Retina (tissue), 1 donor: ENCODE results near the gene ATP4B.

Experiments
- DNase-seq: peaks from one replicate; pipeline ENCODE4 v3.0.0-alpha.2; 2016

Gene ATP4B

GRCh38 chr13:113656003-113656588, 1.9 kb downstream of the ATP4B start:
- DNase-seq: no peak

DNA sequence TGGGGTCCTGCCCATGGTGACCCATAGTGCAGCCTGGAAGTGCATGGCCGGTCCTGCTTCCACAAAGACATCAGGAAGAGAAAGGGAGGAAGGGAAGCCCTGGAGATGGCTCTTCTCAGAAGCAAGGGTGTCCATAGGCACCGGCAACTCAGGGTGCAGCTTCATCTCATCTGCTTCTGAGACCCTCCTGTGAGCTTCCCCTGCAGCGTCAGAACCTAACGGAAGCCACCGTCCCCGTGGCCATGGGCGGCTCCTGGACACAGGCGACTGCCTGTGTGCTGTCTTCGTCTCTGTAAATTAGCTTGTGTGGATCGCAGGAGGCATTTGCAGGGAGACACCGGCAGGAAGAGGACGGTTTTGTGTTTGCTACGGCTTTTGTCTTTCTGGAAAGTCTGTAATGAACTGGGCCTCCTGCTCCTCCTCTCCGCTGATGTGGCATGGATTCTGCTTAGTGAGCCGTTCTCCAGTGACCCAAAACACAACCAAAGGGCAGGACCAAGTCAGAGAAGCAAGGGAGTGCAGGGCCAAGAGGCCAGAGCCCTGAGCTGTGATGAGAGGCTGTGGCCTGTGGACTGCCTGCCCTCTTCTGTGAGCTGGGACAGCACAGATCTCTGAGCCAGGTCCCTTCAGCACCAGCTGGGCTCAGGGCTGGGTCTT, 2.5 kb downstream of the ATP4B start:
- DNase-seq: no peak

DNA sequence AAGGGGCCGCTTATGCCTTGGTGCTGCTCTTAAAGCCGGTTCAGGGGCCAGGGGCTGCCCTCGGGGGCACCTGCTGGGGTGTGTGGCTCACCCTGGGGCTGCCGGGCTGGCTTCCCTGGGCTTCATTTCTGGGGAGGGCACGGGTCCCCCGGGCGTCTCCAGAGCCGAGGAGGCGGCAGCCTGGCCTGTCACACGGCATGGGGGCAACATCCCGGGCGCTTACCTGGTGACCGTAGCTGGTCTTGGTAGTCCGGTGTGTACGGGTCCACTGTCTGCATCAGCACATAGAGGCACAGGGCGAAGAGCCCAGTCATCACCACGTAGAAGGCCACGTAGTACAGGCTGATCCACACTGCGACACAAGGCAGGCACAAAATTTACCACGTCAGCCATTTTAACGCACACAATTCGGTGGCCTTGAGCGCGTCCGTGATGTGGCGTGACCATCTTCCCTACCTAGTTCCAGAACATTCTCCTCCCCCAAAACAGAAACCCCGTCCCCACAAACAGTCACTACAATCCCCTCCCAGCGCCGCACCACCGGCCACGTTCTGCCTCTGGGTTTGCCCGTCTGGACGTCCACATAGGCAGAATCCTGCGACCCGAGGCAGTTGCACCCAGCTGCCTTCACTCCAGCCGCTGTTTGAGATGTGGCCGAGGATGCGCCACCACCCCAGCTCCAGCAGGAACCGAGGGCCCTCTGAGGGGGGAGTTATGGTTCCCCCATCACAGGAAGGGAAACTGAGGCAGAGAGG, 3.2 kb downstream of the ATP4B start:
- no peak for DNase-seq

DNA sequence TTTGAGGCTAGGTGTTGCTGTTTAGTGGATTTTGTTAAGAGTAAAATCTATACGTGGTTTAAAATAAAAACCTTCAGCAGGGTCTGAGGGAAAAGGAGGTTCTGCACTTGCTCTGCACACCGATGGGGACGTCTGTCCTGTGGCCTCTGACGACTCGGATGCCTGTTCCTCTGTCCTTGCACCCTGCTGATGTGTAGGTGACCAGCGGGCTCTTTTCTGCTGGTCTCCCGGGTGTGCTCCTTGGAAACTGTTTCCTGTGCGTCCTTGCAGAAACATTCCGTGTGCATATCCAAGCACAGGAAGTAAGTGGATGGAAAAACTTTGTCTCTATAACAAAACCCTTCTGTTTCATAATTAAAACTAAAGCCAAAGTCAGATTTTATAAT, 3.8 kb downstream of the ATP4B start:
- DNase-seq: no peak

DNA sequence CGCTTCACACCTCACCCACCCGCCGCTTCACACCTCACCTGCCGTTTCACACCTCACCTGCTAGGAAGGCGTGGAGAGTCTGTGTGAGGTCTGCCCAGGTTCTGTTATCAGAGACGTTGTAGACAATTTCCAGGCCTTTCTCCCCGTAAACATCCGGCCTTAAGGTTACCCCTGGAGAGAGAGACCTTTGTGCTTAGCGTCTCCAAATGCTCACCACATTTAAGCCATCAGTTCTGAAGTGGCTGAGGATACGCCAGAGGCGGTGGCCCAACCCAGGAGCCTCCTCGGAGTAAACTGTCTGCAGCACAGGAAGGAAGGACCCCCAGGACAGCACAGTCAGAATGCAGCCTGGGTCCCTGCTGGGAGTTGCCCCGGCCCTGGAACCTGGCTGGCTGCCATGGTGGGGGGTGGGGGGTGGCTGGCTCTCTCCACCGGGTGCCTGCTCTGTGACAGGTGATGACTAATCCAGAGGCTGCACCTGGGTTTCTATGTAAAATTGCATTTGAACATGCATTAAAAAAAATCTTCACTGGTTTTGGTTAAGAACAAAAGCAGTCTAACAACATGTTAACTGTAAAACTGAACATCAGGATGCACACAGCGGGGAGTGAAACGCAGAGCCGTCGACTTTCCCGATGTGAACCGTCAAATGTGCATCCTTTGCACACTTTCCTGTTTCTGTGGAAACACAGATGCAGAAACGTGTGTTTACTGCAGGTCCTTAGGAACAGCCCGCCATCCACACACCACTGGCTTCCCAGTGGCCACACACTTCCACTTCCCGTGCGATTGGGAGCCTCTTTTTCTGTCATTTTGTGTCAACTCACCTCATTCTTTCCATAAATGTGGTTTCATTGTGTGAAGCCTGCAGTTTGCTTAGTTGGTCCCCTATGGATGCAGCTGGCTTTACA, 4.5 kb downstream of the ATP4B start:
- no peak for DNase-seq

DNA sequence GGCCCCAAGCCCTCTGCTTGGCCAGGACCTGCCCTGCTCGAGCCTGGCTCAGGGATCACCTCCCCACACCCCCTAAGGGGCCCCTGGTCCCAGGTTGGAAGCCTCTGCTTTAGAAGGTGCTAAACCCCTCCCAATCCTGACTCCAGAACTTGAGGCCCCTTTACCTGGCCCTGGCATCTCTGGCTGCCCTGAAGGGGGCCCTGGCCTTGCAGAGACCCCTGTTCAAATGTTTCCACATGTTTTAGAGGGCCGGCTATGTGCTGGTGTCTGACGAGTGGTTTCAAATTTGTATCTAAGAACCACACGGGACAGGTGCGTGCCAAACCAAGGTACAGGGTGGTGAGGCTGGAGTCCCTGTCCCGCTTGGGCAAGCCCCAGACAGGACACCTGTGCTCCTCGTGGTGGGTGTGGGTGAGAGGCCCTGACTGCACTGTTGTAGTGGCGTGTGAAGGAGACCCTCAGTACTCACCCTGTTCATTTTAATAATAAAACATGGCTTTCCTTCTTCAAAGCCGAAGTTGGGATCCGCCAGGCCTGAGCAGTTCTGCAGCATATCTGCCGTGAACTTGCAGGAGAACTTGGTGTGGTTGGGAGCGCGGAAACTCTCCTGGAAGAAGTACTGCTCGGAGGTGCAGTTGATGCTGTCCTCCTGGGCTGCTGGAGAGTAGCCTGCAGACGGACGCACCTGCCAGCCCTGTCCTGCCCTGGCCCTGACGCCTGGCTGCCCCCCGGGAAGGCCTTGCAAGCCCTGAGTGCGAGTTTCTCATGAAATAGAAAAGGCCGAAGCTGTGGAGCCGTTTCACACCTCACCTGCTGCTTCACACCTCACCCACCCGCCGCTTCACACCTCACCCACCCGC, 5.4 kb downstream of the ATP4B start:
- no peak for DNase-seq

DNA sequence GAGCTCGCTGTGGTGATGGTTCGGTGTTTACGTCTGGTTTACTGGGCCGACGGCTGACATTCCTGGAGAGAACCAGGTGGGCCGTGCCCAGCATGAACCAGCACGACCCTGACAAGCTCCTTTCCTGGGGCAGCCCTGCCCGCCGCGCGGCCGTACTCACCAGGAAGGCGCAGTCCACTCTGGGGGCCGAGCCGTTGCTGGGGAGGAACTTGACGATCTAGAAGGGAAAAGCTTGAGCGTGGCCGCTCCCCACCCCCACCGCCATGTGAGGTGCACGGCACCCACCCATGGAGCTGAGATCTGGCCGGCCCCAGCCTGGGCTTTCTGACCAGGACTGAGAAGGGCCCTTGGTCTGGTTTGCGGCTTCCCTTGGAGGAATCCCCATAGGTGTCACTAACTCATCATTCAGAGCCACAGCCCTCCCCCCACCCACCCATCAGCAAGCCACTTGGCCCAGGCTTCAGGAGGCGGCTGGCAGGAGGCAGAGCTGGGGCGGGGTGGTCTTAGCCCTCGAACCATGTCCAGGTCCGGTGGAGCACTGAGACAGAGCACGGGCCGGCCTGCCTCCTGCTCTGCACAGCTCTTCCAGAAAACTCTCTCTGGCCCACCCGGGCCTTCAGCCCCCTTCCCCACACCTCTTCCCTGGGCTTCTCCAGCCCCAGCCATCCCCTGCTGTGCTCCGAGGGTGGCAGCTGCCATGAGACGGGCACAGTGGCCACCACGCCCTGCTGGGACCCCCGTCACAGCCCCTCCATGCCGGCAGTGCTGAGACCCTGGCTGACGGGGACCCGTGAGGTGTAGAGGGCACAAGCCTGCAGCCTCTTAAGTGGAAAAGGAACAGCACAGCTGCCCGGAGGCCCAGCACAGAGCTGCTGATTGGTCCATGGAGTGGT, 6.2 kb downstream of the ATP4B start:
- DNase-seq: no peak

DNA sequence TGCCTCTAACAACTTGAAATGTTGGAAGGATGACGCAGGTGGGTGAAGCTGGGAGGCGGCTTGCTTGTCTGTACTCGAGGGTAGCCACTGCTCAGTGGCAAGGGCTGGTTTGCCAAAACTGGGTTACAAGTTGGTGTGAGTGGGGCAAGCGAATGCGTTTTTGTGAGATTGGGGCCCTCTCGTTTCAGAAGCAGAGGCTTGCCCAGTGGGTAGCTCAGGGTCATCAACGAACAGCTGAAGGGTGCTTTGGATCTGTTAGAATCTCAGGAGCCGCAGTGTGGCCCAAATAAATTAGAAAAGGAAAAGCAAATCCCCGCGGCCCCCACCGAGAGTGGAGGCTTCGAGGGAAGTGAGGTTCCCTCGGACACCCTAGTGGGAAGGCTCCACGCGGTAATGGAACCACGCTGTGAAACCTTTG, 7.3 kb downstream of the ATP4B start:
- DNase-seq: no peak

DNA sequence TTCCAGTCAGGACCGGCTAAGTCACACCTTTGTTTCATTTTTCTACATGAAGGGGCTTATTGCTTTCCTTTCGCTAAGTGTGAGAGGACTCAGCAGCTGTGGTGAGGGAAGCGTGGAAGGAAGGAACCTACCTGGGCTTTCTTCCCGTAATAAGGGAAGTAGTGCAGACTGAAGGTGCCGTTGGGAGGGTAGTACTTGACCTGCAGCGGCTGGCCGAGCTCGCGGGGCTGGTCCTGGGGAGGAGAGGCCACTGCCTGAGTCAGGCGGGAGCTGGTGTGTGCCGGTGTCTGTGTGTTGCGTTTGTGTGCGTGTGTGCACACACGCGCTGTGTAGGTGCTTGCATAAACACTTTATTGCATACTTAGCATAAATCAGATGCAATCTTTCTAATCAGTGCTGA, 7.7 kb downstream of the ATP4B start:
- no peak for DNase-seq

- DNase-seq: no peak
Observed at GRCh38 chr13:113649212-113649611, 8.8 kb downstream of the ATP4B start.

GRCh38 chr13:113648216-113648610, 9.8 kb downstream of the ATP4B start:
- DNase-seq: no peak

DNA sequence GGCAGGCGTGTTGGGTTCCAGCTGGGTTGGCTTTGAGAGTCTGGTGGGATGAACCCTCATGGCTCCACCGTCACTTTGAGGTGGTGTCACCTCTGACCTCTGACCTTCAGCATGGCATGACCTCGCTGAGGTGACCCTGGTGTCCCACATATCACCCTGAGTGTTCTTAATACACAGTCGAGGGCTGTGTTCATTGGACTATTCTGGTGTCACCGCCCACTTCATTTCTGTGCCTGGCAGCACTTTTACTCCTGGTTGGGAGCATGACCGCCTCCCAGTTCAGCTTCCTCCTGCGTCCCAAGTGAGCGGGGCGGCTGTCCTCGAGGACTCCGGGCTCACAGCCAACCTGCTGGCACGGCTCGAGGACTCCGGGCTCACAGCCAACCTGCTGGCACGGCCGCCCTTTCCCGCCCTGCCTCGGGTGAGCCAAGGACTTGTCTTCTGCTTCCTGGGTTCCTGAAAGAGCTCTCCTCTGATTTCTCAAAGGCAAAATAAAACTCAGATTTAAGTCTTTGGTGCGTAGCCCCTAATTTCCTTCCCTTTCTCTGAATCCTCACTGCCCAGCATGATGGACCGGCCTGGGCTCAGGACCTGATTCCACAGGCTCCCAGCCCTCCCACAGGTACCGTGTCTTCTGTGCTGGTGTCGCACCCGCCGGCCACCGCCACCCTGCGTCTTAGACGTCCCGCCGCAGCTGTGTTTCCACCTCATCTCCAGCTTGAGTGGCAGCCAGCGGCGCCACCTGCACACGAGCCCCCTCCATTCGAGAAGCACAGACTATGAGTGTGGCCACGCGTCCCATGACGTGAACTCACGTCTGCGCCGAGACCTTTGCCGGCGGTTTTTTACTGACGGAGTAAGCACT, 10.4 kb downstream of the ATP4B start:
- no peak for DNase-seq

DNA sequence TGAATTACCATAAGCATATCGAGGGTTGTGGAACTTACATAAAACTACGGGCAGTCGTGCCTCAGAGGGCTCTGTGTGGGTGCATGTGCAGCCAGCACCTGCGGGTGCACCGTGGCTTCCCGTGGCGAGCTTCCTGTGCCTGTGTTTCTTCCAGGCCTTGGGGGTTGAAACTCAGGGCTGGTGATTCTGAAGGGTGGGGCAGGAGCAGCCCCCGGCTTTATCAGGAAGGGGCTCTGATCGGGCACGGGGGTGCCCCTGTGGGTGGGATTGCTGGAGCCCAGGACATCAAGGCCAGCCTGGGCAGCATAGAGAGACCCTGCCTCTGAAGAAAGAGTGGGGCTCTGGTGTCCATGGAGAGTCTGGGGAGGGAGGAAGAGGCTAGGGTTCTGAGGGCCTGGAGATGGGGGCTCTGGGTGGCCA, 11.1 kb downstream of the ATP4B start:
- no peak for DNase-seq

GRCh38 chr13:113646376-113646775, 11.6 kb downstream of the ATP4B start:
- DNase-seq: no peak

GRCh38 chr13:113645329-113645728, 12.7 kb downstream of the ATP4B start:
- no peak for DNase-seq

GRCh38 chr13:113644800-113645199, 13.2 kb downstream of the ATP4B start:
- DNase-seq: no peak

DNA sequence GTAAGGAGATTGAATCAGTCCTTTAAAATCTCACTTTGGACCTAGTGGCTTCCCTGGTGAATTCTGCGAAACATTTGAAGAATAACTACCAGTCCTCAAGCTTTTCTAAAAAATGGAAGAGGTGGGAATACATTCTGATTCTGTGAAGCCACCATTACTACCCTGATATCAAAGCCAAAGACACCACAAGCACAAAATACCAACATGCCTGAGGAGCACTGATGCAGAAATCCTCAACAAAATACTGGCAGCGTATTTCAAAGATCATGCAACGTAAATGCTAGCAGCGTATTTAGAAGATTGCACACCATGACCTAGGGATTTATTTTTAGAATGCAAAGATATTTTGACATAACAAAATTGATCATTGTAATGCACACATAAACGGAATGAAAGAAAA, 14.4 kb downstream of the ATP4B start:
- no peak for DNase-seq

DNA sequence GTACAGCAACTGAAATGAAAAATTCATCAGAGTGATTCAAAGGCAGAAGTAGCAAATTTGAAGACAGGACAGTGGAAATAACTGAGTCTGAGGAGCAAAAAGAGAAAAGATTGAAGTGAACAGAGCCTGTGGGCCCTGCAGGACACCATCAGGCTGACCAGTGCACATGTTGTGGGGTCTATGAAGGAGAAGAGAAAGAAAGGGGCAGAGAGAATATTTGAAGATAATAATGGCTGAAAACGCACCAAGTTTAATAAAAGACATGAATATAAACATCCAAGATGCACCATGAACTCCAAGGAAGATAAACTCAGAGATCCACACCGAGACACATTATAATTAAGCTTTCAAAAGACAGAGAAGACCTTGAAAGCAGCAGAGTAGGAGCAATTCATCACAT, 15.4 kb downstream of the ATP4B start:
- no peak for DNase-seq

- no peak for DNase-seq
Observed at GRCh38 chr13:113641426-113641825, 16.6 kb downstream of the ATP4B start.

GRCh38 chr13:113639616-113640262, 18.3 kb downstream of the ATP4B start:
- DNase-seq: no peak
